ENCODE results near the gene HSD11B1.

DNA sequence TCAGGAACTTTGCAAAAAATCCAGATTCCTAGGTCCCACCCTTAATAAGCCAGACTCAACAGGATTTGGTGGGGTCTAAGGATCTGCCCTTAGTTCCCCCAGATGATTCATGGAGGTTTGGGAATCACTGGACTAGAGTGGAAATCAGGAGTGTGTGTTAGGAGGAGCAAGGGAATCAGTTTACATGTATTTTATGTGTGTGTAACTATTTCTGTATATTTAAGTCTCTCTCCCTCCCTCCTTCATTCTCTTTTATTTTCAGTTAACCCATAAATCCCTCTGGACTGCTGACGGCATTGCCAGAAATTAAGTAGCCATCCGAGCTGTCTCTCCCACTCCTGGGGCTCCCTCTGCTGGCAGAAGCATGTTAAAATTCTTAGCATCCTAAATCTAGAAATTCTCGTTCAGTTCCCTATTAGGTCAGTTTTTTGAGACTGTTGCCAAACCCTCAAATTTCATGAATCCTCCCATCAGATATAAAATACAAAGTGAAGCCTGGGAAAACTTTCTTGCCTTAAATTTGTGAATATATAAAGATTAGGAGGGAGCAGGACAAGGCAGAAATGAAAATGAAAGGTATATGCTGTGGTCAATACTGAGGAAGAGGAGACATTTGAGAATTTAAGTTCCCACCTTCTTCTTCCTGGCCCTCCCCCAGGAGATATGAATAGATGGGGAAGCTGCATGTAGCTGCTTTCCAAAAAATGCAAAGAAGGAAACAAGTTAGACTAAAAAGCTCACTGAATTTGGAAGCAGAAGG is 11.7 kb upstream of the HSD11B1 start:
- TF ChIP-seq PRDM15 (CRISPR knock-in tag; IDR thresholded peaks at IDR 0.05) (no peak), EMX1 (CRISPR knock-in tag; IDR thresholded peaks at IDR 0.05) (no peak), NFYB (CRISPR knock-in tag; conservative IDR thresholded peaks at IDR 0.05; ENCODE audit: low read depth) (no peak), TP53 (CRISPR knock-in tag; IDR thresholded peaks at IDR 0.05) (no peak), JUN (CRISPR knock-in tag; IDR thresholded peaks at IDR 0.05) (no peak), NR1H2 (CRISPR knock-in tag; IDR thresholded peaks at IDR 0.05) (no peak), GRHL2 (CRISPR knock-in tag; IDR thresholded peaks at IDR 0.05; ENCODE audit: insufficient replicate concordance, severe bottlenecking) (no peak), CDX4 (CRISPR knock-in tag; IDR thresholded peaks at IDR 0.05; ENCODE audit: borderline replicate concordance) (no peak), RELA (CRISPR knock-in tag; IDR thresholded peaks at IDR 0.05; ENCODE audit: borderline replicate concordance) (no peak)
- TF ChIP-seq, protein P1, sequence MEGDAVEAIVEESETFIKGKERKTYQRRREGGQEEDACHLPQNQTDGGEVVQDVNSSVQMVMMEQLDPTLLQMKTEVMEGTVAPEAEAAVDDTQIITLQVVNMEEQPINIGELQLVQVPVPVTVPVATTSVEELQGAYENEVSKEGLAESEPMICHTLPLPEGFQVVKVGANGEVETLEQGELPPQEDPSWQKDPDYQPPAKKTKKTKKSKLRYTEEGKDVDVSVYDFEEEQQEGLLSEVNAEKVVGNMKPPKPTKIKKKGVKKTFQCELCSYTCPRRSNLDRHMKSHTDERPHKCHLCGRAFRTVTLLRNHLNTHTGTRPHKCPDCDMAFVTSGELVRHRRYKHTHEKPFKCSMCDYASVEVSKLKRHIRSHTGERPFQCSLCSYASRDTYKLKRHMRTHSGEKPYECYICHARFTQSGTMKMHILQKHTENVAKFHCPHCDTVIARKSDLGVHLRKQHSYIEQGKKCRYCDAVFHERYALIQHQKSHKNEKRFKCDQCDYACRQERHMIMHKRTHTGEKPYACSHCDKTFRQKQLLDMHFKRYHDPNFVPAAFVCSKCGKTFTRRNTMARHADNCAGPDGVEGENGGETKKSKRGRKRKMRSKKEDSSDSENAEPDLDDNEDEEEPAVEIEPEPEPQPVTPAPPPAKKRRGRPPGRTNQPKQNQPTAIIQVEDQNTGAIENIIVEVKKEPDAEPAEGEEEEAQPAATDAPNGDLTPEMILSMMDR (IDR thresholded peaks at IDR 0.05), result no peak; the same call in 1 of the 2 replicates
- TF ChIP-seq, protein P2, sequence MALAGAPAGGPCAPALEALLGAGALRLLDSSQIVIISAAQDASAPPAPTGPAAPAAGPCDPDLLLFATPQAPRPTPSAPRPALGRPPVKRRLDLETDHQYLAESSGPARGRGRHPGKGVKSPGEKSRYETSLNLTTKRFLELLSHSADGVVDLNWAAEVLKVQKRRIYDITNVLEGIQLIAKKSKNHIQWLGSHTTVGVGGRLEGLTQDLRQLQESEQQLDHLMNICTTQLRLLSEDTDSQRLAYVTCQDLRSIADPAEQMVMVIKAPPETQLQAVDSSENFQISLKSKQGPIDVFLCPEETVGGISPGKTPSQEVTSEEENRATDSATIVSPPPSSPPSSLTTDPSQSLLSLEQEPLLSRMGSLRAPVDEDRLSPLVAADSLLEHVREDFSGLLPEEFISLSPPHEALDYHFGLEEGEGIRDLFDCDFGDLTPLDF (CRISPR knock-in tag; IDR thresholded peaks at IDR 0.05), result no peak
- TF ChIP-seq, protein P3, sequence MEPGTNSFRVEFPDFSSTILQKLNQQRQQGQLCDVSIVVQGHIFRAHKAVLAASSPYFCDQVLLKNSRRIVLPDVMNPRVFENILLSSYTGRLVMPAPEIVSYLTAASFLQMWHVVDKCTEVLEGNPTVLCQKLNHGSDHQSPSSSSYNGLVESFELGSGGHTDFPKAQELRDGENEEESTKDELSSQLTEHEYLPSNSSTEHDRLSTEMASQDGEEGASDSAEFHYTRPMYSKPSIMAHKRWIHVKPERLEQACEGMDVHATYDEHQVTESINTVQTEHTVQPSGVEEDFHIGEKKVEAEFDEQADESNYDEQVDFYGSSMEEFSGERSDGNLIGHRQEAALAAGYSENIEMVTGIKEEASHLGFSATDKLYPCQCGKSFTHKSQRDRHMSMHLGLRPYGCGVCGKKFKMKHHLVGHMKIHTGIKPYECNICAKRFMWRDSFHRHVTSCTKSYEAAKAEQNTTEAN (CRISPR knock-in tag; IDR thresholded peaks at IDR 0.05), result no peak
- TF ChIP-seq, protein P4, sequence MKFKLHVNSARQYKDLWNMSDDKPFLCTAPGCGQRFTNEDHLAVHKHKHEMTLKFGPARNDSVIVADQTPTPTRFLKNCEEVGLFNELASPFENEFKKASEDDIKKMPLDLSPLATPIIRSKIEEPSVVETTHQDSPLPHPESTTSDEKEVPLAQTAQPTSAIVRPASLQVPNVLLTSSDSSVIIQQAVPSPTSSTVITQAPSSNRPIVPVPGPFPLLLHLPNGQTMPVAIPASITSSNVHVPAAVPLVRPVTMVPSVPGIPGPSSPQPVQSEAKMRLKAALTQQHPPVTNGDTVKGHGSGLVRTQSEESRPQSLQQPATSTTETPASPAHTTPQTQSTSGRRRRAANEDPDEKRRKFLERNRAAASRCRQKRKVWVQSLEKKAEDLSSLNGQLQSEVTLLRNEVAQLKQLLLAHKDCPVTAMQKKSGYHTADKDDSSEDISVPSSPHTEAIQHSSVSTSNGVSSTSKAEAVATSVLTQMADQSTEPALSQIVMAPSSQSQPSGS (CRISPR knock-in tag; IDR thresholded peaks at IDR 0.05; ENCODE audit: borderline replicate concordance, low read depth), result no peak
- TF ChIP-seq, protein P5, sequence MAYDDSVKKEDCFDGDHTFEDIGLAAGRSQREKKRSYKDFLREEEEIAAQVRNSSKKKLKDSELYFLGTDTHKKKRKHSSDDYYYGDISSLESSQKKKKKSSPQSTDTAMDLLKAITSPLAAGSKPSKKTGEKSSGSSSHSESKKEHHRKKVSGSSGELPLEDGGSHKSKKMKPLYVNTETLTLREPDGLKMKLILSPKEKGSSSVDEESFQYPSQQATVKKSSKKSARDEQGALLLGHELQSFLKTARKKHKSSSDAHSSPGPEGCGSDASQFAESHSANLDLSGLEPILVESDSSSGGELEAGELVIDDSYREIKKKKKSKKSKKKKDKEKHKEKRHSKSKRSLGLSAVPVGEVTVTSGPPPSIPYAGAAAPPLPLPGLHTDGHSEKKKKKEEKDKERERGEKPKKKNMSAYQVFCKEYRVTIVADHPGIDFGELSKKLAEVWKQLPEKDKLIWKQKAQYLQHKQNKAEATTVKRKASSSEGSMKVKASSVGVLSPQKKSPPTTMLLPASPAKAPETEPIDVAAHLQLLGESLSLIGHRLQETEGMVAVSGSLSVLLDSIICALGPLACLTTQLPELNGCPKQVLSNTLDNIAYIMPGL (CRISPR knock-in tag; IDR thresholded peaks at IDR 0.05), result no peak
